ENCODE measurements around the gene FKBP11. TPM values are rescaled to one million over a fixed set of nuclear protein-coding genes. Genes with fewer than 3 reads are reported as not detected.

The FKBP11 gene
- total RNA-seq, 2 experiments from 2014 or later = 82.3 to 85.9 TPM

DNA sequence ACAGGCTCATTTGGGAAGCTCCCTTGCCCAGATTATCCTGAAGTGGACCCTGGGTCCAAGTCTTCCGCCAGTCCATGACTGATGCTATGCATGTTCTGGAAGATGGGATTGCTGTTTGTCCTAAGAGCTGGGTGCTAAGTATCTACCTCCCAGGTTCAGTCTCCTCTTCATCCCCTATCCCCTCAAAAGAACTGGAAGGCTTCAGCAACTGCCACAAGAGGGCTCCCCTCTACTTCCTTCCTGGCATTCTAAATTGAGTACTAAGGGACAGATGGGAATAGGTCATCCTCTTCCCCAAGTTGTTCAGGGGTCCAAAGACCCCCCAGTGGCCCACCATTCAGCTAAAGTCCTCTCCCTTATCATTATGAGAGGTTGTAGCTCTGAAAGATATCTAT, 9.0 kb upstream of the FKBP11 start:
- ATAC-seq (ENCODE audit: poor library complexity) = peak; percentile 10
- Mint-ChIP-seq H3K36me3 (ENCODE audit: low read depth) (peaks cover 72% of the 10 kb centered on the region), H3K9me3 (no peaks in the 10 kb centered on the region), H3K27me3 (no peaks in the 10 kb centered on the region), H3K4me1 (ENCODE audit: low read depth) (peaks cover 40% of the 10 kb centered on the region), H3K4me3 (peak overlapping the region; percentile 79), H3K27ac (peak overlapping the region; percentile 96)
- TF ChIP-seq, protein P1, sequence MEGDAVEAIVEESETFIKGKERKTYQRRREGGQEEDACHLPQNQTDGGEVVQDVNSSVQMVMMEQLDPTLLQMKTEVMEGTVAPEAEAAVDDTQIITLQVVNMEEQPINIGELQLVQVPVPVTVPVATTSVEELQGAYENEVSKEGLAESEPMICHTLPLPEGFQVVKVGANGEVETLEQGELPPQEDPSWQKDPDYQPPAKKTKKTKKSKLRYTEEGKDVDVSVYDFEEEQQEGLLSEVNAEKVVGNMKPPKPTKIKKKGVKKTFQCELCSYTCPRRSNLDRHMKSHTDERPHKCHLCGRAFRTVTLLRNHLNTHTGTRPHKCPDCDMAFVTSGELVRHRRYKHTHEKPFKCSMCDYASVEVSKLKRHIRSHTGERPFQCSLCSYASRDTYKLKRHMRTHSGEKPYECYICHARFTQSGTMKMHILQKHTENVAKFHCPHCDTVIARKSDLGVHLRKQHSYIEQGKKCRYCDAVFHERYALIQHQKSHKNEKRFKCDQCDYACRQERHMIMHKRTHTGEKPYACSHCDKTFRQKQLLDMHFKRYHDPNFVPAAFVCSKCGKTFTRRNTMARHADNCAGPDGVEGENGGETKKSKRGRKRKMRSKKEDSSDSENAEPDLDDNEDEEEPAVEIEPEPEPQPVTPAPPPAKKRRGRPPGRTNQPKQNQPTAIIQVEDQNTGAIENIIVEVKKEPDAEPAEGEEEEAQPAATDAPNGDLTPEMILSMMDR (IDR thresholded peaks at IDR 0.05) = peak; percentile 35
- CTCF ChIA-PET = interaction anchor here (1.1 to 2.6 kb wide), 9 partner anchors 9 to 82 kb away, joined by 3 to 17 read pairs (median 5); partner anchors contain the start of genes ARF3, FKBP11 and WNT1
- Histone ChIP-seq H3K4me1 (ENCODE audit: insufficient read depth, low read length) (peaks cover 55% of the 10 kb centered on the region), H3K27me3 (ENCODE audit: control insufficient read depth in 1 of 2, insufficient read depth in 2 of 2, low read length in 2 of 2) (no peaks in the 10 kb centered on the region), H3K36me3 (ENCODE audit: insufficient read depth, low read length) (peaks cover 43% of the 10 kb centered on the region), H3K9me3 (ENCODE audit: control insufficient read depth in 1 of 2, insufficient read depth in 1 of 2, low read length in 2 of 2) (no peaks in the 10 kb centered on the region), H3K4me3 (ENCODE audit: low read length) (peak overlapping the region; percentile 20), H3K27ac (ENCODE audit: low read depth in 1 of 2, low read length in 2 of 2) (peak overlapping the region; percentile 53 to 61)
- DNase-seq = peak in 4 of 14 experiments; percentile 32 to 50 (median 41)
- POLR2A ChIA-PET = interaction anchor here (1.6 to 2.4 kb wide), 4 partner anchors 9 to 82 kb away, joined by 3 to 21 read pairs (median 5); partner anchors contain the start of genes ARF3, DDX23 and FKBP11
- intact Hi-C loops (cut with DNase I, micrococcal nuclease) = loop anchor here in 1 of 2 experiments (2.0 kb wide), 1 partner anchor 16 kb away; no protein-coding TSS in a partner anchor

DNA sequence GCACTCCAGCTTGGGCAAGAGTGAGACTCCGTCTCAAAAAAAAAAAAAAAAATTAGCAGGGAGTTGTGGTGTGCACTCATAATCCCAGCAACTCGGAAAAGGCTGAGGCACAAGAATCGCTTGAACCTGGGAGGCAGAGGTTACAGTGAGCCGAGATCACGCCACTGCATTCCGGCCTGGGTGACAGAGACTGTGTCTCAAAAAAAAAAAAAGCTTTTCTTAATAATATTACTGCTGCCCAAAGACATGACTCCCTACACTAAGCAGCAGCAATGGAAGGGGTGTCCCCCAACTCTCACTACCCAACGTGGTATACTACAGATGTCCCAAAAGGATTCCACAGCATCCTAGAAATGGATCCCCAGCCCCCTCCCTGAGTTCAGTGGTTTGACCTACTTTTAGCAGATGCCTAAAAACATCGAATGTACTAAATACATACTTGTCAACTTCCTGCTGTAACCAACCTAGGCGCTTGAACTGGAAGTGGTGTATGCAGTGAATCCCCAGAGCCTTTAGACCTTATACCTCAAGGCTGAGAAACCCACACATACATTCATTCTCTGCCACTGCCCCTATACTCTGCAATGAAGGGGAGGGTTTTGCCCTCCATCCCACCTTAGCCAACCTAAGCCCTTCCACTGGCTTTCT, 8.5 kb upstream of the FKBP11 start:
- peaks cover 41% of the 10 kb centered on the region for H3K4me1 Mint-ChIP-seq (ENCODE audit: low read depth)
- Histone ChIP-seq H3K9me3 (ENCODE audit: control insufficient read depth in 1 of 2, insufficient read depth in 1 of 2, low read length in 2 of 2) (no peaks in the 10 kb centered on the region), H3K27me3 (ENCODE audit: control insufficient read depth in 1 of 2, insufficient read depth in 2 of 2, low read length in 2 of 2) (no peaks in the 10 kb centered on the region), H3K4me1 (ENCODE audit: insufficient read depth, low read length) (peaks cover 55% of the 10 kb centered on the region), H3K4me3 (ENCODE audit: low read length) (peak overlapping the region; percentile 20), H3K27ac (ENCODE audit: low read depth in 1 of 2, low read length in 2 of 2) (peak overlapping the region; percentile 53 to 61), H3K36me3 (ENCODE audit: insufficient read depth, low read length) (peaks cover 38% of the 10 kb centered on the region)
- H3K27me3 Mint-ChIP-seq = no peaks in the 10 kb centered on the region
- no peaks in the 10 kb centered on the region for H3K9me3 Mint-ChIP-seq
- TF ChIP-seq, protein P1 (IDR thresholded peaks at IDR 0.05) = no peak
- H3K4me3 Mint-ChIP-seq = peak overlapping the region; percentile 79
- peaks cover 67% of the 10 kb centered on the region for H3K36me3 Mint-ChIP-seq (ENCODE audit: low read depth)
- peak in 6 of 14 experiments; percentile 25 to 86 (median 51) for DNase-seq
- H3K27ac Mint-ChIP-seq = peak overlapping the region; percentile 96
- intact Hi-C loops (cut with DNase I, micrococcal nuclease) = loop anchor here in 1 of 2 experiments (2.0 kb wide), 1 partner anchor 15 kb away; no protein-coding TSS in a partner anchor
- ChIA-PET POLR2A (interaction anchor here (1.6 to 2.4 kb wide), 4 partner anchors 9 to 82 kb away, joined by 3 to 21 read pairs (median 5); partner anchors contain the start of genes ARF3, DDX23 and FKBP11), CTCF (interaction anchor here (1.1 to 2.6 kb wide), 9 partner anchors 9 to 81 kb away, joined by 3 to 17 read pairs (median 5); partner anchors contain the start of genes ARF3 and FKBP11)
- peak; percentile 88 for ATAC-seq (ENCODE audit: poor library complexity)

GRCh38 chr12:48932878-48933277, 7.6 kb upstream of the FKBP11 start:
- DNase-seq (peak in 2 of 14 experiments; percentile 30 to 50), ATAC-seq (ENCODE audit: poor library complexity) (no peak)
- Mint-ChIP-seq H3K36me3 (ENCODE audit: low read depth) (peaks cover 60% of the 10 kb centered on the region), H3K4me1 (ENCODE audit: low read depth) (peaks cover 41% of the 10 kb centered on the region), H3K27me3 (no peaks in the 10 kb centered on the region), H3K27ac (peak overlapping the region; percentile 67), H3K4me3 (peak overlapping the region; percentile 23), H3K9me3 (no peaks in the 10 kb centered on the region)
- POLR2A ChIA-PET = interaction anchor here (2.4 kb wide), 1 partner anchor 8 kb away, joined by 21 read pairs; the partner anchor contains the start of gene FKBP11
- CTCF ChIA-PET = interaction anchor here (1.1 to 2.6 kb wide), 5 partner anchors 8 to 80 kb away, joined by 4 to 17 read pairs (median 5); partner anchors contain the start of gene FKBP11
- TF ChIP-seq, protein P1 (IDR thresholded peaks at IDR 0.05) = no peak
- intact Hi-C loops (cut with DNase I, micrococcal nuclease) = no loop called here
- Histone ChIP-seq H3K27ac (ENCODE audit: low read depth in 1 of 2, low read length in 2 of 2) (peak overlapping the region; percentile 4 to 73), H3K9me3 (ENCODE audit: control insufficient read depth in 1 of 2, insufficient read depth in 1 of 2, low read length in 2 of 2) (no peaks in the 10 kb centered on the region), H3K4me1 (ENCODE audit: insufficient read depth, low read length) (peaks cover 55% of the 10 kb centered on the region), H3K27me3 (ENCODE audit: control insufficient read depth in 1 of 2, insufficient read depth in 2 of 2, low read length in 2 of 2) (no peaks in the 10 kb centered on the region), H3K36me3 (ENCODE audit: insufficient read depth, low read length) (peaks cover 32% of the 10 kb centered on the region), H3K4me3 (ENCODE audit: low read length) (peak overlapping the region; percentile 14)

Measured in CD4-positive, alpha-beta T cell (primary cell).